Upper lobe of left lung (tissue), 4 donors: Measurements from ENCODE around the gene FBL.
"Not testable (repeated sequence)": the region's sequence is repeated elsewhere in the genome, so short reads cannot be mapped to it uniquely, and the experiment has no call there.

Experiments used
- EP300 ChIP-seq, 4 donors: sonication (generic); formaldehyde crosslinking; IDR thresholded peaks; one replicate each; pipeline ENCODE4 v1.5.1; 2017; ENCODE audit warnings: antibody characterized with exemption in 4 of 4, control low read depth in 2 of 4
- POLR2A ChIP-seq, 4 donors: fragments of 450-650 bp; IDR thresholded peaks; one replicate each; pipeline ENCODE4 v1.5.1; 2016 to 2017; ENCODE audit warnings: antibody characterized with exemption in 4 of 4, mild to moderate bottlenecking in 2 of 4
- POLR2AphosphoS5 ChIP-seq, 2 donors: sonication (generic); formaldehyde crosslinking; IDR thresholded peaks; one replicate each; pipeline ENCODE4 v1.5.1; 2017; ENCODE audit warnings: antibody characterized with exemption in 2 of 2
- TF ChIP-seq, protein P1 (sequence below), 6 experiments: fragments of 450-650 bp in 4 of 6; fragments of 200-600 bp in 2 of 6; sonication (generic) in 2 of 6; IDR thresholded peaks; one replicate each; pipeline ENCODE4 v1.5.1; 2016 to 2019; ENCODE audit warnings: antibody characterized with exemption in 6 of 6

DNA sequence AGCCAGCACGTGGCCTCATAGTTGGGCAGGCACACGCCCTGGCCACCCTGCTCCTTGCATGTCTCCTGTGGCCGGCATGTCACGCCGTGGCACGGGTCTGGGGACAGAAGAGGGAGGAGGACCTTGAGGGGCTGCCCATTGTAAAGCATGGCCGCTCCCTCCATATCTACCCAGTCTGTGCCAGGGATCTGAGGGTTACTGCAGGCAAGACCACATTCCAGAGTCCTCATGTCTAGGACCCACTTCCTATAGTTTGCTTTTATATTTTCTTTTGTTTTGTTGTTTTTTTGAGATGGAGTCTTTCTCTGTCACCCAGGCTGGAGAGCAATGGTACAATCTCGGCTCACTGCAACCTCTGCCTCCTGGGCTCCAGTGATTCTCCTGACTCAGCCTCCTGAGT, 33.6 kb upstream of the FBL start:
- TF ChIP-seq, protein P1, sequence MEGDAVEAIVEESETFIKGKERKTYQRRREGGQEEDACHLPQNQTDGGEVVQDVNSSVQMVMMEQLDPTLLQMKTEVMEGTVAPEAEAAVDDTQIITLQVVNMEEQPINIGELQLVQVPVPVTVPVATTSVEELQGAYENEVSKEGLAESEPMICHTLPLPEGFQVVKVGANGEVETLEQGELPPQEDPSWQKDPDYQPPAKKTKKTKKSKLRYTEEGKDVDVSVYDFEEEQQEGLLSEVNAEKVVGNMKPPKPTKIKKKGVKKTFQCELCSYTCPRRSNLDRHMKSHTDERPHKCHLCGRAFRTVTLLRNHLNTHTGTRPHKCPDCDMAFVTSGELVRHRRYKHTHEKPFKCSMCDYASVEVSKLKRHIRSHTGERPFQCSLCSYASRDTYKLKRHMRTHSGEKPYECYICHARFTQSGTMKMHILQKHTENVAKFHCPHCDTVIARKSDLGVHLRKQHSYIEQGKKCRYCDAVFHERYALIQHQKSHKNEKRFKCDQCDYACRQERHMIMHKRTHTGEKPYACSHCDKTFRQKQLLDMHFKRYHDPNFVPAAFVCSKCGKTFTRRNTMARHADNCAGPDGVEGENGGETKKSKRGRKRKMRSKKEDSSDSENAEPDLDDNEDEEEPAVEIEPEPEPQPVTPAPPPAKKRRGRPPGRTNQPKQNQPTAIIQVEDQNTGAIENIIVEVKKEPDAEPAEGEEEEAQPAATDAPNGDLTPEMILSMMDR (IDR thresholded peaks at IDR 0.05), result not testable (repeated sequence)
- not testable (repeated sequence) for TF ChIP-seq EP300, POLR2A, POLR2AphosphoS5 (IDR thresholded peaks at IDR 0.05)
